H9 (cell line): ENCODE data around the gene TACC2. TPM values are rescaled to one million over a fixed set of nuclear protein-coding genes. Genes with fewer than 3 reads are reported as not detected.

Source experiments
- DNase-seq: peaks from one replicate; pipeline ENCODE4 v3.0.0-alpha.2; 2017
- H2AFZ ChIP-seq: one replicate; pipeline ENCODE4 v1.6.1; 2013; ENCODE audit warnings: mild to moderate bottlenecking, low read length, control low read depth, moderate library complexity
- H2AK5ac ChIP-seq: 2 replicates; pipeline ENCODE4 v1.6.1; 2013; ENCODE audit warnings: low read length, control low read depth, mixed read lengths; ENCODE audit not compliant: insufficient read length
- H2BK120ac ChIP-seq: one replicate; pipeline ENCODE4 v1.6.1; 2013; ENCODE audit warnings: low read depth, mild to moderate bottlenecking, low read length, control low read depth, inconsistent platforms; ENCODE audit not compliant: poor library complexity, severe bottlenecking
- H2BK12ac ChIP-seq: 2 replicates; pipeline ENCODE4 v1.6.1; 2013; ENCODE audit warnings: low read length, control low read depth, mixed read lengths, low read depth; ENCODE audit not compliant: insufficient read length
- H2BK15ac ChIP-seq: 2 replicates; pipeline ENCODE4 v1.6.1; 2013; ENCODE audit warnings: low read depth, low read length, control low read depth
- H2BK20ac ChIP-seq: one replicate; pipeline ENCODE4 v1.6.1; 2013; ENCODE audit warnings: low read depth, mild to moderate bottlenecking, low read length, control low read depth, inconsistent platforms; ENCODE audit not compliant: poor library complexity, severe bottlenecking
- H2BK5ac ChIP-seq: 2 replicates; pipeline ENCODE4 v1.6.1; 2013; ENCODE audit warnings: low read length, control low read depth, mixed read lengths; ENCODE audit not compliant: insufficient read length
- H3K14ac ChIP-seq: 2 replicates; pipeline ENCODE4 v1.6.1; 2013; ENCODE audit warnings: low read length, control low read depth; ENCODE audit not compliant: insufficient read depth
- H3K18ac ChIP-seq: 2 replicates; pipeline ENCODE4 v1.6.1; 2013; ENCODE audit warnings: low read depth, mild to moderate bottlenecking, mixed read lengths, low read length, control low read depth; ENCODE audit not compliant: insufficient read length
- H3K23ac ChIP-seq: 2 replicates; pipeline ENCODE4 v1.6.1; 2013; ENCODE audit warnings: low read length, control low read depth, mixed read lengths, low read depth; ENCODE audit not compliant: insufficient read length
- H3K23me2 ChIP-seq: 2 replicates; pipeline ENCODE4 v1.6.1; 2013; ENCODE audit warnings: low read depth, mild to moderate bottlenecking, mixed read lengths, low read length, control low read depth; ENCODE audit not compliant: insufficient read length, poor library complexity, severe bottlenecking
- H3K27ac ChIP-seq: 2 replicates; pipeline ENCODE4 v1.5.1; 2013; ENCODE audit warnings: low read length, control low read depth, mixed read lengths, low read depth; ENCODE audit not compliant: insufficient read length
- H3K27me3 ChIP-seq: 2 replicates; pipeline ENCODE4 v1.6.1; 2013; ENCODE audit warnings: low read length, control low read depth, inconsistent platforms; ENCODE audit not compliant: insufficient read depth
- H3K4ac ChIP-seq: 2 replicates; pipeline ENCODE4 v1.6.1; 2013; ENCODE audit warnings: low read depth, mild to moderate bottlenecking, control low read depth, inconsistent platforms, low read length, moderate library complexity
- H3K4me1 ChIP-seq: 2 replicates; pipeline ENCODE4 v1.6.1; 2013; ENCODE audit warnings: low read length, control low read depth, inconsistent platforms; ENCODE audit not compliant: insufficient read depth
- H3K4me2 ChIP-seq: 2 replicates; pipeline ENCODE4 v1.6.1; 2013; ENCODE audit warnings: low read length, control low read depth, mixed read lengths; ENCODE audit not compliant: insufficient read length, insufficient read depth
- H3K56ac ChIP-seq: 2 replicates; pipeline ENCODE4 v1.6.1; 2013; ENCODE audit warnings: low read depth, mild to moderate bottlenecking, mixed read lengths, low read length, control low read depth; ENCODE audit not compliant: insufficient read length
- H3K79me1 ChIP-seq: 2 replicates; pipeline ENCODE4 v1.6.1; 2013; ENCODE audit warnings: low read depth, mild to moderate bottlenecking, moderate library complexity, low read length, control low read depth, inconsistent platforms; ENCODE audit not compliant: insufficient read depth, poor library complexity, severe bottlenecking
- H3K79me2 ChIP-seq: 2 replicates; pipeline ENCODE4 v1.6.1; 2013; ENCODE audit warnings: low read length, control low read depth, inconsistent platforms; ENCODE audit not compliant: insufficient read depth
- H3K9ac ChIP-seq: 2 replicates; pipeline ENCODE4 v1.6.1; 2013; ENCODE audit warnings: low read length, control low read depth, mixed read lengths; ENCODE audit not compliant: insufficient read length; ENCODE audit errors: extremely low read depth
- H3K9me3 ChIP-seq: one replicate; pipeline ENCODE4 v1.6.1; 2013; ENCODE audit warnings: low read depth, low read length, inconsistent platforms; ENCODE audit not compliant: control insufficient read depth
- H3T11ph ChIP-seq: one replicate; pipeline ENCODE4 v1.6.1; 2013; ENCODE audit warnings: mild to moderate bottlenecking, low read length, control low read depth, inconsistent platforms
- H4K20me1 ChIP-seq: one replicate; pipeline ENCODE4 v1.6.1; 2013; ENCODE audit not compliant: control insufficient read depth, insufficient read length, insufficient read depth
- H4K5ac ChIP-seq: 2 replicates; pipeline ENCODE4 v1.6.1; 2013; ENCODE audit warnings: low read depth, mild to moderate bottlenecking, mixed read lengths, low read length, control low read depth; ENCODE audit not compliant: insufficient read length
- H4K8ac ChIP-seq: replicated peaks from 2 replicates; pipeline ENCODE4 v1.6.1; 2013; ENCODE audit warnings: low read length, control low read depth, mixed read lengths, low read depth; ENCODE audit not compliant: insufficient read length
- H4K91ac ChIP-seq: 2 replicates; pipeline ENCODE4 v1.6.1; 2013; ENCODE audit warnings: low read depth, mild to moderate bottlenecking, moderate library complexity, mixed read lengths, low read length, control low read depth; ENCODE audit not compliant: insufficient read length
- H3K27ac Mint-ChIP-seq, 3 experiments: 2 replicates in 2 of 3; 3 replicates in 1 of 3; pipeline ENCODE4 v1.8.0; 2020 to 2021; ENCODE audit warnings: mixed read lengths in 3 of 3, mild to moderate bottlenecking in 1 of 3, moderate library complexity in 1 of 3
- H3K27me3 Mint-ChIP-seq: 2 replicates; pipeline ENCODE4 v1.8.0; 2021; ENCODE audit warnings: low read depth, mild to moderate bottlenecking, moderate library complexity, mixed read lengths
- H3K36me3 Mint-ChIP-seq, 3 experiments: 2 replicates in 2 of 3; 3 replicates in 1 of 3; pipeline ENCODE4 v1.8.0; 2020 to 2021; ENCODE audit warnings: low read depth in 3 of 3, mixed read lengths in 3 of 3; ENCODE audit not compliant: insufficient read depth in 1 of 3
- H3K4me1 Mint-ChIP-seq, 2 experiments: 2 replicates each; pipeline ENCODE4 v1.8.0; 2020; ENCODE audit warnings: mixed read lengths in 2 of 2
- H3K4me3 Mint-ChIP-seq, 2 experiments: 2 replicates in 1 of 2; 3 replicates in 1 of 2; pipeline ENCODE4 v1.8.0; 2020 to 2021; ENCODE audit warnings: mild to moderate bottlenecking in 2 of 2, mixed read lengths in 2 of 2, moderate library complexity in 1 of 2
- H3K9me3 Mint-ChIP-seq, 2 experiments: 2 replicates in 1 of 2; 3 replicates in 1 of 2; pipeline ENCODE4 v1.8.0; 2020; ENCODE audit warnings: mild to moderate bottlenecking in 2 of 2, mixed read lengths in 2 of 2, moderate library complexity in 1 of 2
- CTCF ChIP-seq: fragments of 200-600 bp; sonication (generic); conservative IDR thresholded peaks from 3 replicates; pipeline ENCODE4 v1.8.0; 2021; ENCODE audit warnings: antibody characterized with exemption, mild to moderate bottlenecking
- WGBS: extraction: QIAGEN DNeasy Blood & Tissue Kit; methylation state at CpG from one replicate; pipeline ENCODE4 v1.1.7; 2013; ENCODE audit warnings: missing lambda C conversion rate, low lambda C conversion rate, mixed read lengths; ENCODE audit not compliant: insufficient read length; ENCODE audit errors: extremely low coverage; 5-methylcytosine and 5-hydroxymethylcytosine counted together
- total RNA-seq: library from RNA; stranded (reverse); gene quantifications from 2 replicates; pipeline ENCODE4 v1.2.1, GENCODE V29; 2021

Gene TACC2
- total RNA-seq, 1 experiment from 2014 or later, result 58.1 TPM

DNA sequence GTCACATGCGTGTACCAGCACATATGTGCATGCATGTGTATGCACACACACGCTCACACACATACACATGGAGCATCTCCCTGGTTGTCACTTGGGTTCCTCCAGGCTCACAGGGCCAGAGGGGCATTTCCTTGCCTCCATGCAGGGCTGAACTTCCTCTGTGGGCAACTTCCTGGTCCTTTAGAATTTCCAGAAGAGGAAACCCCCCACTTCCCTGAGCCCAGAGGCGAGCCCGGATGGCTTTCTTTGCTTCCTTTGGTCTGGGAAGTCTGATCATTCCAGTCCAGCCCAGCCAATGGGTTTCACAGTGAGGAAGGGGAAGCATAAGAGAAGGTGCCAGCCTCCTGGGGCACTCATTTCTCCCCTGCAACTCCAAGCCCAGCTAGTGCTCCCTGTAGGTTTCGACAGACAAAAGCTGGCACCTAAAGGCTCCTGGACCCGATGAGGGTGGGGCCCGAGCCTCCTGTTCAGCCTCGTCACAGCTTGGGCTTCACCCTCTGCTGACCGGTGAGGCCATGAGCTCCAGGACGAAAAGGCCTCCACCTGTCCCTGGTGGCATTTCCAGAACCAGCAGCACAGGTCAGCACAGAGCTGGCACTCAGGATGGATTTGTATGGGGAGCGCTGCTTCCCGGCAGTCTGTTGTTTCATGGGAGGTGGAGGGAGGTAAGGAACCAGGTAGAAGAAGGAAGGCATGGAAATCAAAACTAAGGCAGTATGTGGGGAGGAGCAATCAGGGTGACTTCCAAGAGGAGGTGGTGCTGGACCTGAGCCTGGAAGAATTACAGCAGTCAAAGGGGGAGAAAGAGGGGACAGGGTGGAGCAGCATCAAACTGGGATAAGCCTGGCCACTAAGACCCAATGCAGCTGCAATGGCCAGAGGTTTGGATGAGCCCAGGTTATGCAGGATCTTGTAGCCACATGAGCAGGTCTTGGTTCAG, 305.8 kb downstream of the TACC2 start:
- Histone ChIP-seq H4K5ac (no peak overlapping the region), H2BK15ac (no peak overlapping the region), H3K23ac (no peak overlapping the region), H3K56ac (no peak overlapping the region), H2BK5ac (no peak overlapping the region), H3K27me3 (no peaks in the 10 kb centered on the region), H4K8ac (no peak overlapping the region), H3T11ph (no peak overlapping the region), H2BK20ac (no peak overlapping the region), H2BK120ac (no peak overlapping the region), H3K9me3 (no peaks in the 10 kb centered on the region), H3K23me2 (no peaks in the 10 kb centered on the region), H3K4me1 (no peaks in the 10 kb centered on the region), H3K4me2 (no peak overlapping the region), H4K91ac (no peak overlapping the region), H3K27ac (no peak overlapping the region), H2BK12ac (no peak overlapping the region), H2AFZ (no peak overlapping the region), H3K4ac (no peak overlapping the region), H3K14ac (no peak overlapping the region; the same call in 1 of the 2 replicates), H3K9ac (no peak overlapping the region), H4K20me1 (no peaks in the 10 kb centered on the region), H3K79me2 (no peaks in the 10 kb centered on the region), H3K79me1 (no peaks in the 10 kb centered on the region), H2AK5ac (no peak overlapping the region), H3K18ac (peak overlapping the region; percentile 11)
- H3K9me3 Mint-ChIP-seq, result peaks cover 0 to 2% of the 10 kb centered on the region in 2 experiments; a peak in 2 of 5 replicates
- H3K4me3 Mint-ChIP-seq, result no peak overlapping the region
- peaks cover 3% of the 10 kb centered on the region for H3K27me3 Mint-ChIP-seq
- H3K4me1 Mint-ChIP-seq, result peaks cover 12 to 15% of the 10 kb centered on the region in 2 experiments
- DNase-seq, result no peak
- H3K36me3 Mint-ChIP-seq, result no peaks in the 10 kb centered on the region; a peak in 1 of 7 replicates
- TF ChIP-seq CTCF, result no peak
- WGBS, result no CpG with 5 or more reads among the region's 12 CpGs
- H3K27ac Mint-ChIP-seq, result no peak overlapping the region; a peak in 2 of 7 replicates
